Liver (tissue), 9 donors: ENCODE data around the gene UBALD2. TPM values are rescaled to one million over a fixed set of nuclear protein-coding genes. Genes with fewer than 3 reads are reported as not detected.
"Not testable (repeated sequence)": the region's sequence is repeated elsewhere in the genome, so short reads cannot be mapped to it uniquely, and the experiment has no call there.

Source experiments
- DNase-seq: peaks from one replicate; pipeline ENCODE4 v3.0.0-alpha.2; 2017; ENCODE audit warnings: low spot score
- H3K27ac ChIP-seq, 2 donors: one replicate each; pipeline ENCODE4 v1.7.0; 2013; ENCODE audit warnings: inconsistent platforms in 2 of 2, low read length in 2 of 2, control low read depth in 1 of 2, low read depth in 1 of 2, mild to moderate bottlenecking in 1 of 2
- H3K27me3 ChIP-seq, 4 donors: one replicate each; pipeline versions ENCODE4 v1.6.1 to v1.7.0; 2013; ENCODE audit warnings: low read length in 3 of 4, inconsistent platforms in 1 of 4, mild to moderate bottlenecking in 1 of 4, moderate library complexity in 1 of 4; ENCODE audit not compliant: control insufficient read depth in 4 of 4, insufficient read depth in 4 of 4
- H3K36me3 ChIP-seq, 4 donors: one replicate each; pipeline versions ENCODE4 v1.6.1 to v1.7.0; 2013; ENCODE audit warnings: low read length in 3 of 4, mild to moderate bottlenecking in 3 of 4, low read depth in 1 of 4, moderate library complexity in 1 of 4; ENCODE audit not compliant: control insufficient read depth in 4 of 4, insufficient read depth in 3 of 4
- H3K4me1 ChIP-seq, 4 donors: one replicate each; pipeline versions ENCODE4 v1.6.1 to v1.7.0; 2013; ENCODE audit warnings: low read length in 3 of 4, mild to moderate bottlenecking in 3 of 4, moderate library complexity in 1 of 4; ENCODE audit not compliant: control insufficient read depth in 4 of 4, insufficient read depth in 4 of 4
- H3K4me3 ChIP-seq, 3 donors: one replicate each; pipeline versions ENCODE4 v1.6.1 to v1.7.0; 2013; ENCODE audit warnings: low read length in 3 of 3, control low read depth in 1 of 3, low read depth in 1 of 3, mild to moderate bottlenecking in 1 of 3
- H3K9ac ChIP-seq, 2 donors: one replicate each; pipeline ENCODE4 v1.7.0; 2013; ENCODE audit warnings: low read length in 2 of 2, mild to moderate bottlenecking in 2 of 2, moderate library complexity in 2 of 2, control low read depth in 1 of 2, low read depth in 1 of 2
- H3K9me3 ChIP-seq, 4 donors: one replicate each; pipeline versions ENCODE4 v1.6.1 to v1.7.0; 2013; ENCODE audit warnings: low read length in 3 of 4; ENCODE audit not compliant: control insufficient read depth in 4 of 4
- GABPA ChIP-seq, 2 donors: IDR thresholded peaks in 1 of 2; conservative IDR thresholded peaks in 1 of 2; 2 replicates each; pipeline ENCODE4 v1.6.1; 2016; ENCODE audit warnings: antibody characterized with exemption in 2 of 2, mild to moderate bottlenecking in 1 of 2, moderate library complexity in 1 of 2
- HNF4G ChIP-seq: IDR thresholded peaks from 2 replicates; pipeline ENCODE4 v1.6.1; 2016; ENCODE audit warnings: antibody characterized with exemption
- JUND ChIP-seq, 2 donors: IDR thresholded peaks; 2 replicates each; pipeline ENCODE4 v1.6.1; 2016; ENCODE audit warnings: antibody characterized with exemption in 2 of 2
- NR2F2 ChIP-seq: IDR thresholded peaks from 2 replicates; pipeline ENCODE4 v1.6.1; 2016; ENCODE audit warnings: antibody characterized with exemption
- REST ChIP-seq: IDR thresholded peaks from 2 replicates; pipeline ENCODE4 v1.6.1; 2016; ENCODE audit warnings: antibody characterized with exemption, mild to moderate bottlenecking
- RXRA ChIP-seq, 2 donors: IDR thresholded peaks; 2 replicates each; pipeline ENCODE4 v1.6.1; 2017 to 2018; ENCODE audit warnings: antibody characterized with exemption in 2 of 2, mild to moderate bottlenecking in 1 of 2
- SP1 ChIP-seq: IDR thresholded peaks from 2 replicates; pipeline ENCODE4 v1.6.1; 2018; ENCODE audit warnings: antibody characterized with exemption, mild to moderate bottlenecking
- TAF1 ChIP-seq: conservative IDR thresholded peaks from 2 replicates; pipeline ENCODE4 v1.6.1; 2016; ENCODE audit warnings: antibody characterized with exemption, mild to moderate bottlenecking
- whole genome bisulfite sequencing: extraction: QIAGEN DNeasy Blood & Tissue Kit; methylation state at CpG from one replicate; pipeline ENCODE4 v1.1.7; 2013; 5-methylcytosine and 5-hydroxymethylcytosine counted together
- polyA plus RNA-seq, 2 donors: library from polyadenylated mRNA; stranded (reverse) in 1 of 2; unstranded in 1 of 2; fragments of 200-250 nt in 1 of 2; fragments of >200 nt in 1 of 2; fragmentation: Nextera tagmentation in 1 of 2; extraction: Ambion mirVana in 1 of 2; gene quantifications; one replicate each; pipeline versions ENCODE4 v1.2.1 to v1.2.3, GENCODE V29; 2013 to 2015
- total RNA-seq, 2 donors: library from RNA; depleted of rRNA; stranded (reverse); fragments of >200 nt; gene quantifications; one replicate each; pipeline ENCODE4 v1.2.3, GENCODE V29; 2014
- TF ChIP-seq, protein P1 (sequence below): IDR thresholded peaks from 2 replicates; pipeline ENCODE4 v1.6.1; 2016; ENCODE audit warnings: antibody characterized with exemption
- TF ChIP-seq, protein P2 (sequence below): IDR thresholded peaks from 2 replicates; pipeline ENCODE4 v1.6.1; 2016; ENCODE audit warnings: antibody characterized with exemption
- donor health status: healthy.
- donor health status: healthy.
- donor health status: healthy.
- donor health status: healthy.
- donor health status: healthy.

The UBALD2 gene
- total and polyA plus RNA-seq, 4 donors, result 1.4 to 6.5 (median 3.6) TPM

DNA sequence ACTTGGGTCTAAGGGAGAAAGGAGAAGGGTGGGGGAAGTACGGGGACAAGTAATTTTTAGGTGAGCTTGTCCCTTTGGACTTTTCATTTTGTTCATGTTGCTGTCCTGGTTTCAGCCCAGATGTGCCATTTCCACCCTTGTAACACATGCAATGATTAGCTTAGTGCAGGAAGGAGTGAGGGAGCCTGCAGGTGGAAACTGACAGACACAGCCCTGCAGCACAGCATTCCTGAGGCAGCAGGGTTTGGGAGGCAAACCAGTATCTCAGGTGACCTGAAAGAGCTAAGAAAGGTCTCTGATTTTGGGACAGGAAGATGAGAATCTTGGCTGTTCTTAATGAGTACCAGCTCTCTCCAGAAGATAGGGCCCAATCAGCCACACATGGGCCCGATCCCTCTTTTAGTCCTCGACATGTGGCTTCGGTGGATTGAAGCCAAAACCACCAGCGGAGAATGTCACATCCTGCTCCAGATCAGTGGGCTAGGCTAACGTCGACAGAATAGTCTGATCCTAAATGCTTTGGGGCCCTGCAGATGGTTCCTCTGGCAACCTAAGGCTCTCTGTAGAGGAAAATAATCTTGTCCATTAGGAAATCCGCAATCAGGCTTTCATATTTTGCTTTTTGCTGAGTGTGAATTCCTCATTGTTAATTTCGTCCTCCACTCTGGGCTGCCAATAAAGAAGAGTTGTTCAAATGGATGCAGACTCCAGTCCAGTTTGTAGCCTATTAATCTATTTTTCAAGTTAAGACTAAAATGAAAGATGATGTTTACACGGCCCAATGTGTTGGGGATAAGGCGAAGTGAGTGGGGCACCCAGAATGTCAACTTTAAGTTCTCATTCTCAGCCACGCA is 21.1 kb upstream of the UBALD2 start:
- Histone ChIP-seq H3K4me1 (peaks cover 6 to 15% (median 12%) of the 10 kb centered on the region in 4 donors), H3K27ac (no peak overlapping the region), H3K9me3 (no peaks in the 10 kb centered on the region), H3K27me3 (no peaks in the 10 kb centered on the region), H3K4me3 (no peak overlapping the region), H3K36me3 (no peaks in the 10 kb centered on the region), H3K9ac (no peak overlapping the region)
- no peak for DNase-seq
- no peak for TF ChIP-seq NR2F2
- TF ChIP-seq HNF4G, result no peak
- TF ChIP-seq, protein P1, sequence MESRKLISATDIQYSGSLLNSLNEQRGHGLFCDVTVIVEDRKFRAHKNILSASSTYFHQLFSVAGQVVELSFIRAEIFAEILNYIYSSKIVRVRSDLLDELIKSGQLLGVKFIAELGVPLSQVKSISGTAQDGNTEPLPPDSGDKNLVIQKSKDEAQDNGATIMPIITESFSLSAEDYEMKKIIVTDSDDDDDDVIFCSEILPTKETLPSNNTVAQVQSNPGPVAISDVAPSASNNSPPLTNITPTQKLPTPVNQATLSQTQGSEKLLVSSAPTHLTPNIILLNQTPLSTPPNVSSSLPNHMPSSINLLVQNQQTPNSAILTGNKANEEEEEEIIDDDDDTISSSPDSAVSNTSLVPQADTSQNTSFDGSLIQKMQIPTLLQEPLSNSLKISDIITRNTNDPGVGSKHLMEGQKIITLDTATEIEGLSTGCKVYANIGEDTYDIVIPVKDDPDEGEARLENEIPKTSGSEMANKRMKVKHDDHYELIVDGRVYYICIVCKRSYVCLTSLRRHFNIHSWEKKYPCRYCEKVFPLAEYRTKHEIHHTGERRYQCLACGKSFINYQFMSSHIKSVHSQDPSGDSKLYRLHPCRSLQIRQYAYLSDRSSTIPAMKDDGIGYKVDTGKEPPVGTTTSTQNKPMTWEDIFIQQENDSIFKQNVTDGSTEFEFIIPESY, result no peak
- TF ChIP-seq JUND (IDR thresholded peaks at IDR 0.05), result no peak
- no peak for TF ChIP-seq TAF1
- no peak for TF ChIP-seq REST
- TF ChIP-seq, protein P2, sequence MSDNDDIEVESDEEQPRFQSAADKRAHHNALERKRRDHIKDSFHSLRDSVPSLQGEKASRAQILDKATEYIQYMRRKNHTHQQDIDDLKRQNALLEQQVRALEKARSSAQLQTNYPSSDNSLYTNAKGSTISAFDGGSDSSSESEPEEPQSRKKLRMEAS, result no peak
- TF ChIP-seq GABPA (IDR thresholded peaks at IDR 0.05 in 1 of 2, conservative IDR thresholded peaks at IDR 0.05 in 1 of 2), result no peak
- TF ChIP-seq RXRA (IDR thresholded peaks at IDR 0.05), result no peak
- TF ChIP-seq SP1, result no peak
- 85% methylated on average over 12 of the region's 12 CpGs for WGBS

DNA sequence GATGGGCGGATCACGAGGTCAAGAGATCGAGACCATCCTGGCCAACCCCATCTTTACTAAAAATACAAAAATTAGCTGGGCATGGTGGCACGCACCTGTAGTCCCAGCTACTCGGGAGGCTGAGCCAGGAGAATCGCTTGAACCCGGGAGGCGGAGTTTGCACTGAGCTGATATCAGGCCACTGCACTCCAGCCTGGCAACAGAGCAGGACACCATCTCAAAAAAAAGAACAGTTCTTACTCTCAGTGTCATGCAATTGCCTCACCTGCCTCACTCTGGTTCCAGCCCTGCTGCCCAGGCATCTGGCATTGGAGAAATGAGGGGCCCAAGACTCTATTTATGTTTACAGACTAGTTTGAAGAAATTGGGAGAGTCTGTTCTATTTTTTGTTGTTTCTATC is 20.4 kb upstream of the UBALD2 start:
- H3K36me3 ChIP-seq, H3K27me3 ChIP-seq, DNase-seq, H3K9ac ChIP-seq, H3K9me3 ChIP-seq, H3K27ac ChIP-seq, H3K4me3 ChIP-seq: not testable (repeated sequence)
- H3K4me1 ChIP-seq, result peaks cover 6 to 15% (median 12%) of the 10 kb centered on the region in 4 donors
- 97% methylated on average over 8 of the region's 8 CpGs for WGBS
